Right lobe of liver (tissue), 6 donors: Measurements from ENCODE around the gene RFX4. TPM values are rescaled to one million over a fixed set of nuclear protein-coding genes. Genes with fewer than 3 reads are reported as not detected.
"Not testable (repeated sequence)": the region's sequence is repeated elsewhere in the genome, so short reads cannot be mapped to it uniquely, and the experiment has no call there.

Experiments used
- ATAC-seq, 4 donors: fragments of 200-7000 bp; cut with Tn5 transposase; one replicate each; pipeline ENCODE4 v1.9.1; 2020; ENCODE audit warnings: mild to moderate bottlenecking in 4 of 4, moderate library complexity in 4 of 4
- DNase-seq, 3 donors: peaks; one replicate each; pipeline ENCODE4 v3.0.0-alpha.2; 2020
- H3K27ac ChIP-seq, 3 donors: fragments of 200-600 bp; one replicate each; pipeline ENCODE4 v1.8.0; 2022
- H3K27me3 ChIP-seq, 2 donors: fragments of 200-600 bp; one replicate each; pipeline ENCODE4 v1.8.0; 2022
- H3K36me3 ChIP-seq, 4 donors: fragments of 200-600 bp; sonication (generic) in 1 of 4; one replicate each; pipeline versions ENCODE4 v1.5.1 to v1.8.0; 2017 to 2022; ENCODE audit warnings: control low read depth in 1 of 4
- H3K4me1 ChIP-seq, 4 donors: fragments of 200-600 bp; sonication (generic) in 1 of 4; one replicate each; pipeline versions ENCODE4 v1.5.1 to v1.8.0; 2017 to 2022; ENCODE audit warnings: control low read depth in 1 of 4
- H3K4me3 ChIP-seq, 3 donors: fragments of 200-600 bp; one replicate each; pipeline ENCODE4 v1.8.0; 2022
- H3K9me3 ChIP-seq, 4 donors: fragments of 200-600 bp; sonication (generic) in 1 of 4; one replicate each; pipeline versions ENCODE4 v1.5.1 to v1.8.0; 2017 to 2022; ENCODE audit warnings: control low read depth in 1 of 4
- CTCF ChIP-seq, 4 donors: fragments of 200-600 bp in 3 of 4; fragments of 450-650 bp in 1 of 4; IDR thresholded peaks; one replicate each; pipeline versions ENCODE4 v1.5.1 to v1.8.0; 2016 to 2022; ENCODE audit warnings: antibody characterized with exemption in 4 of 4, mild to moderate bottlenecking in 2 of 4
- POLR2A ChIP-seq: fragments of 450-650 bp; IDR thresholded peaks from one replicate; pipeline ENCODE4 v1.6.1; 2017; ENCODE audit warnings: antibody characterized with exemption, mild to moderate bottlenecking
- WGBS: methylation state at CpG from one replicate; pipeline ENCODE4 v1.1.6; 2018; ENCODE audit warnings: low coverage, low lambda C conversion rate; ENCODE audit not compliant: insufficient coverage; ENCODE audit errors: missing lambda C conversion rate; 5-methylcytosine and 5-hydroxymethylcytosine counted together
- intact Hi-C, 2 donors: fragments of 100-400 bp; cut with DNase I; formaldehyde crosslinking; loops; one replicate each; pipeline versions ENCODE4 v1.11.2 to v1.14.1; 2022
- total RNA-seq, 6 experiments: library from RNA; depleted of rRNA in 2 of 6; stranded (reverse); fragments of >200 nt in 2 of 6; fragmentation: NEBNext Ultra II Directional in 3 of 6; extraction: Animal tissue kit (Norgen Biotek cat#: 25700) in 3 of 6; gene quantifications; one replicate each; pipeline versions ENCODE4 v1.1.0 to v1.2.4, GENCODE V29; 2016 to 2023
- donor health status: DM: no; HTN: yes; CAD: no.
- donor health status: DM: no; HTN: no; CAD: no.
- donor health status: DM: no; HTN: no; CAD: no.
- donor health status: DM: no; HTN: yes; CAD: no.
- donor health status: DM: no; HTN: yes; CAD: no.

Gene RFX4
- total RNA-seq, 6 experiments from 2014 or later = not detected

- WGBS = 72% methylated on average over 7 of the region's 11 CpGs
- no peaks in the 10 kb centered on the region for H3K9me3 ChIP-seq
- H3K27ac ChIP-seq = no peak overlapping the region
- H3K4me3 ChIP-seq = no peak overlapping the region
- no peaks in the 10 kb centered on the region for H3K27me3 ChIP-seq
- no peaks in the 10 kb centered on the region for H3K4me1 ChIP-seq
- H3K36me3 ChIP-seq = no peaks in the 10 kb centered on the region
- intact Hi-C loops = no loop called here
- DNase-seq = no peak
- ATAC-seq = no peak
- TF ChIP-seq CTCF (IDR thresholded peaks at IDR 0.05) = no peak
- TF ChIP-seq POLR2A = no peak
Observed at GRCh38 chr12:106601496-106601895, 18.7 kb downstream of the RFX4 start.

GRCh38 chr12:106602076-106602475, 19.3 kb downstream of the RFX4 start:
- no peak for TF ChIP-seq CTCF (IDR thresholded peaks at IDR 0.05)
- no peak for TF ChIP-seq POLR2A
- no peak overlapping the region for H3K4me3 ChIP-seq
- no peak for DNase-seq
- 79% methylated on average over 3 of the region's 4 CpGs for WGBS
- no peaks in the 10 kb centered on the region for H3K36me3 ChIP-seq
- no peaks in the 10 kb centered on the region for H3K9me3 ChIP-seq
- intact Hi-C loops = no loop called here
- no peak for ATAC-seq
- H3K27ac ChIP-seq = no peak overlapping the region
- no peaks in the 10 kb centered on the region for H3K4me1 ChIP-seq
- H3K27me3 ChIP-seq = no peaks in the 10 kb centered on the region

GRCh38 chr12:106605254-106605653, 22.4 kb downstream of the RFX4 start:
- no peak for DNase-seq
- 72% methylated on average over 2 of the region's 2 CpGs for WGBS
- Histone ChIP-seq H3K36me3 (no peaks in the 10 kb centered on the region), H3K4me3 (no peak overlapping the region), H3K4me1 (no peaks in the 10 kb centered on the region), H3K27me3 (no peaks in the 10 kb centered on the region), H3K27ac (no peak overlapping the region), H3K9me3 (no peaks in the 10 kb centered on the region)
- no peak for ATAC-seq
- intact Hi-C loops = no loop called here
- TF ChIP-seq CTCF (IDR thresholded peaks at IDR 0.05) (no peak), POLR2A (no peak)

- H3K36me3 ChIP-seq, H3K9me3 ChIP-seq, H3K27me3 ChIP-seq, ATAC-seq, DNase-seq, H3K4me1 ChIP-seq, intact Hi-C loops, H3K4me3 ChIP-seq, H3K27ac ChIP-seq: not testable (repeated sequence)
- WGBS = 63% methylated on average over 5 of the region's 5 CpGs
Observed at GRCh38 chr12:106620588-106620987, 37.8 kb downstream of the RFX4 start.

- no peaks in the 10 kb centered on the region for H3K4me1 ChIP-seq
- H3K9me3 ChIP-seq = no peaks in the 10 kb centered on the region
- H3K36me3 ChIP-seq = no peaks in the 10 kb centered on the region
- TF ChIP-seq POLR2A (no peak), CTCF (IDR thresholded peaks at IDR 0.05) (no peak)
- no peaks in the 10 kb centered on the region for H3K27me3 ChIP-seq
- H3K4me3 ChIP-seq = no peak overlapping the region
- DNase-seq (no peak), ATAC-seq (no peak)
- intact Hi-C loops = no loop called here
- H3K27ac ChIP-seq = no peak overlapping the region
Observed at GRCh38 chr12:106625976-106626375, 43.2 kb downstream of the RFX4 start.
